ENCODE data around the gene RPTOR.

DNA sequence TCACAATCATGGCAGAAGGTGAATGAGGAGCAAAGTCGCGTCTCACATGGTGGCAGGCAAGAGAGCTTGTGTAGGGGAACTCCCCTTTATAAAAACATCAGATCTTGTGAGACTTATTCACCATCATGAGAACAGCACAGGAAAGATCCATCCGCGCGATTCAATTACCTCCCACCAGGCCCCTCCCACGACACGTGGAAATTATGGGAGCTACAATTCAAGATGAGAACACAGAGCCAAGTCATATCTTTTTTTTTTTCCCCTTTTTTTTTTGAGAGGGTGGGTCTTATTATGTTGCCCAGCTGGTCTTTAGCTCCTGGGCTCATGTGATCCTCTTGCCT, 60.0 kb downstream of the RPTOR start:
- TF ChIP-seq, protein P1, sequence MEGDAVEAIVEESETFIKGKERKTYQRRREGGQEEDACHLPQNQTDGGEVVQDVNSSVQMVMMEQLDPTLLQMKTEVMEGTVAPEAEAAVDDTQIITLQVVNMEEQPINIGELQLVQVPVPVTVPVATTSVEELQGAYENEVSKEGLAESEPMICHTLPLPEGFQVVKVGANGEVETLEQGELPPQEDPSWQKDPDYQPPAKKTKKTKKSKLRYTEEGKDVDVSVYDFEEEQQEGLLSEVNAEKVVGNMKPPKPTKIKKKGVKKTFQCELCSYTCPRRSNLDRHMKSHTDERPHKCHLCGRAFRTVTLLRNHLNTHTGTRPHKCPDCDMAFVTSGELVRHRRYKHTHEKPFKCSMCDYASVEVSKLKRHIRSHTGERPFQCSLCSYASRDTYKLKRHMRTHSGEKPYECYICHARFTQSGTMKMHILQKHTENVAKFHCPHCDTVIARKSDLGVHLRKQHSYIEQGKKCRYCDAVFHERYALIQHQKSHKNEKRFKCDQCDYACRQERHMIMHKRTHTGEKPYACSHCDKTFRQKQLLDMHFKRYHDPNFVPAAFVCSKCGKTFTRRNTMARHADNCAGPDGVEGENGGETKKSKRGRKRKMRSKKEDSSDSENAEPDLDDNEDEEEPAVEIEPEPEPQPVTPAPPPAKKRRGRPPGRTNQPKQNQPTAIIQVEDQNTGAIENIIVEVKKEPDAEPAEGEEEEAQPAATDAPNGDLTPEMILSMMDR (conservative IDR thresholded peaks at IDR 0.05 in 1 of 2, IDR thresholded peaks at IDR 0.05 in 1 of 2; ENCODE audit: low read depth in 1 of 2, low read length in 2 of 2): no peak
- TF ChIP-seq EZH2 (IDR thresholded peaks at IDR 0.05; ENCODE audit: low read length, missing control alignments): no peak
